ENCODE data around the gene ZNF521.

DNA sequence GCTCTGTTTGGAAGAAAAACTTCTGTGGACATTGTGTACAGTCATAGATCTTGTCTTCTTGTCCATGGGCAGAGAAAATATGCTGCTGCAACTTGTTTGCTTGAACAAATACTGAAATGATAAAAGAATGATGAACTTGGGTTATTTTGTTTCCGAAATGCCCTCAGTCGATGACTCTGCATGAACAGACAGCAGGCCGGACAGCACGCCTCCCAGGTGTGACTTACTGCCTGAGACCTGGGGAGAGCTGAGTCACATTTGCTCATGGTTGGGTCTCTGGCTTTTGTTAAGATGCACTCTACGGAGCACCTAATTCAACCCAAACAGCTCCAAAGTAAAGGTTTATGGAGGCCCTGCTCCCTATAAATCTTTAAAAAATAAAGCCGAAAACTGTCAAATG is 262.5 kb downstream of the ZNF521 start:
- TF ChIP-seq, protein P1, sequence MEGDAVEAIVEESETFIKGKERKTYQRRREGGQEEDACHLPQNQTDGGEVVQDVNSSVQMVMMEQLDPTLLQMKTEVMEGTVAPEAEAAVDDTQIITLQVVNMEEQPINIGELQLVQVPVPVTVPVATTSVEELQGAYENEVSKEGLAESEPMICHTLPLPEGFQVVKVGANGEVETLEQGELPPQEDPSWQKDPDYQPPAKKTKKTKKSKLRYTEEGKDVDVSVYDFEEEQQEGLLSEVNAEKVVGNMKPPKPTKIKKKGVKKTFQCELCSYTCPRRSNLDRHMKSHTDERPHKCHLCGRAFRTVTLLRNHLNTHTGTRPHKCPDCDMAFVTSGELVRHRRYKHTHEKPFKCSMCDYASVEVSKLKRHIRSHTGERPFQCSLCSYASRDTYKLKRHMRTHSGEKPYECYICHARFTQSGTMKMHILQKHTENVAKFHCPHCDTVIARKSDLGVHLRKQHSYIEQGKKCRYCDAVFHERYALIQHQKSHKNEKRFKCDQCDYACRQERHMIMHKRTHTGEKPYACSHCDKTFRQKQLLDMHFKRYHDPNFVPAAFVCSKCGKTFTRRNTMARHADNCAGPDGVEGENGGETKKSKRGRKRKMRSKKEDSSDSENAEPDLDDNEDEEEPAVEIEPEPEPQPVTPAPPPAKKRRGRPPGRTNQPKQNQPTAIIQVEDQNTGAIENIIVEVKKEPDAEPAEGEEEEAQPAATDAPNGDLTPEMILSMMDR (IDR thresholded peaks at IDR 0.05; ENCODE audit: insufficient read depth, low read depth, low read length) = no peak
- TF ChIP-seq EZH2 (IDR thresholded peaks at IDR 0.05; ENCODE audit: insufficient read depth, low read length) = no peak
